Kidney (tissue), 14 donors: Measurements from ENCODE around the gene CELF4. TPM values are rescaled to one million over a fixed set of nuclear protein-coding genes. Genes with fewer than 3 reads are reported as not detected.

Experiments
- DNase-seq, 5 donors: peaks; one replicate each; pipeline ENCODE4 v3.0.0-alpha.2; 2013 to 2020
- FAIRE-seq: peaks from 2 replicates; lab custom pipeline; 2012; peaks lifted over from hg19 to GRCh38; lab: Jason Lieb, UNC
- H3K27ac ChIP-seq, 2 donors: one replicate each; pipeline ENCODE4 v1.7.0; 2013; ENCODE audit warnings: low read depth in 2 of 2, low read length in 2 of 2, inconsistent platforms in 1 of 2
- H3K27me3 ChIP-seq: one replicate; pipeline ENCODE4 v1.7.1; 2013; ENCODE audit warnings: low read length, inconsistent platforms; ENCODE audit not compliant: control insufficient read depth, insufficient read depth
- H3K36me3 ChIP-seq, 3 donors: one replicate each; pipeline versions ENCODE4 v1.7.0 to v1.7.1; 2013; ENCODE audit warnings: low read length in 3 of 3, control low read depth in 1 of 3, inconsistent platforms in 1 of 3; ENCODE audit not compliant: insufficient read depth in 3 of 3, control insufficient read depth in 2 of 3
- H3K4me1 ChIP-seq, 3 donors: one replicate each; pipeline versions ENCODE4 v1.7.0 to v1.7.1; 2013; ENCODE audit warnings: low read length in 3 of 3, inconsistent platforms in 1 of 3, low read depth in 1 of 3; ENCODE audit not compliant: control insufficient read depth in 2 of 3, insufficient read depth in 2 of 3
- H3K4me3 ChIP-seq, 3 donors: one replicate each; pipeline versions ENCODE4 v1.7.0 to v1.8.1; 2013; ENCODE audit warnings: low read length in 3 of 3, control low read depth in 1 of 3, inconsistent platforms in 1 of 3
- H3K9ac ChIP-seq, 3 donors: one replicate each; pipeline versions ENCODE4 v1.7.0 to v1.7.1; 2013; ENCODE audit warnings: low read length in 3 of 3, control low read depth in 1 of 3, inconsistent platforms in 1 of 3
- H3K9me3 ChIP-seq, 3 donors: one replicate each; pipeline versions ENCODE4 v1.7.0 to v1.7.1; 2013; ENCODE audit warnings: low read length in 3 of 3, control low read depth in 1 of 3, inconsistent platforms in 1 of 3; ENCODE audit not compliant: control insufficient read depth in 2 of 3, insufficient read depth in 1 of 3
- intact Hi-C: fragments of 100-400 bp; cut with DNase I; formaldehyde crosslinking; loops from one replicate; pipeline ENCODE4 v1.11.1; 2022
- polyA plus RNA-seq: library from polyadenylated mRNA; stranded (reverse); fragments of 350-450 nt; fragmentation: Illumina TruSeq; extraction: RNeasy Lipid Tissue Mini Kit (QIAGEN cat#74804); gene quantifications from one replicate; pipeline ENCODE4 v1.2.3, GENCODE V29; 2014; ENCODE audit warnings: low read depth, low replicate concordance; ENCODE audit not compliant: insufficient read depth
- total RNA-seq: library from RNA; stranded (reverse); fragmentation: NEBNext Ultra II Directional; extraction: Animal tissue kit (Norgen Biotek cat#: 25700); gene quantifications from one replicate; pipeline ENCODE4 v1.2.1, GENCODE V29; 2021
- TF ChIP-seq, protein P1 (sequence below): IDR thresholded peaks from 3 replicates; pipeline ENCODE4 v1.5.1; 2012; ENCODE audit warnings: mild to moderate bottlenecking, moderate library complexity, borderline replicate concordance; ENCODE audit not compliant: insufficient read depth; ENCODE audit errors: extremely low read depth
- donor health status: control.
- donor health status: control.
- donor health status: control.
- donor health status: control.
- donor health status: control.
- donor health status: DM: yes; HTN: yes; CAD: no.
- donor health status: Normal renal cell carcinoma (clear cell type).

Gene CELF4
- total and polyA plus RNA-seq, 2 donors from 2014 or later, result 0.85 to 1.5 TPM

DNA sequence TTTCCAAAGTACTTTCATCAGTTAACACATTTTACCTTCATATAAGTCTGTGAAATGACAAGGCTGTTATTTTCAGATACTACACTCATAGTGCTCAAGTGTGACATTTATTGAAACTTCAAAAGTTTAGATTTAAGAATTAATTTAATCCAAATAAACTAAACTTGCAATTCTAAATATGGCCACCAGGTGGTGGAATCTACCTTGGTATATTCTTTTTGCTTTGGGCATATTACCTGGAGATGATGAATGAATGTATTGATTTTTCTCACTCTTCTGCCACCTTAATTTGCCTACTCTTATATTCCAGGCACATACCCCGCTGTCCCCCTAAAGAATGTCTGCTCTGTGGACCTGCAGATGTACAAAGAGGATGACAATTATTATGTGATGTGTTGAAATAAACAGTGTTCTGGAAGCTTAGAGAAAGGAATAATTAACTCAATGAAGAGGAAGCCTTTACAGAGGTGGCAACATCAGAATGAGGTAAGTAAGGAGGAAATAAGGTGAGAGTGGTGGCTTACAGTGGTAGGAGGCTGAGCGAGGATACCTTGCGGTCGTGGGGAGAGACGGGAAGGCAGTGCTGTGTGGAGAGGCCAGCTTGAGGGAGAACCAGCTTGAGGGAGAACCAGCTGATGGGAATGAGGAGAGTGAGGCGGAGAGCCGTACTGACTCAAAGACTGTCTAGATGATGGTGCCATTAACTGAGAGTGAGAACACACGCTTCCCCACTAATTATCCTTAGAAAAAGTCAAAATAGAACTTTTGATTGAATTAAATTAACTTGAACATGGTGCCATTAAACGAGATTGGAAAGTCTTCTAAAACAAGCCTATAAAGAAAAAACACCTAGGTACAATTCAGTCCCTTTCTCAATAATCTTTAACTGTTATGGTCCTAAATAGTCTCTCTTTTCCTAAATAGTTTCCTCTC, 179.5 kb downstream of the CELF4 start:
- peak in 2 of 5 donors; percentile 39 to 41 for DNase-seq
- TF ChIP-seq, protein P1, sequence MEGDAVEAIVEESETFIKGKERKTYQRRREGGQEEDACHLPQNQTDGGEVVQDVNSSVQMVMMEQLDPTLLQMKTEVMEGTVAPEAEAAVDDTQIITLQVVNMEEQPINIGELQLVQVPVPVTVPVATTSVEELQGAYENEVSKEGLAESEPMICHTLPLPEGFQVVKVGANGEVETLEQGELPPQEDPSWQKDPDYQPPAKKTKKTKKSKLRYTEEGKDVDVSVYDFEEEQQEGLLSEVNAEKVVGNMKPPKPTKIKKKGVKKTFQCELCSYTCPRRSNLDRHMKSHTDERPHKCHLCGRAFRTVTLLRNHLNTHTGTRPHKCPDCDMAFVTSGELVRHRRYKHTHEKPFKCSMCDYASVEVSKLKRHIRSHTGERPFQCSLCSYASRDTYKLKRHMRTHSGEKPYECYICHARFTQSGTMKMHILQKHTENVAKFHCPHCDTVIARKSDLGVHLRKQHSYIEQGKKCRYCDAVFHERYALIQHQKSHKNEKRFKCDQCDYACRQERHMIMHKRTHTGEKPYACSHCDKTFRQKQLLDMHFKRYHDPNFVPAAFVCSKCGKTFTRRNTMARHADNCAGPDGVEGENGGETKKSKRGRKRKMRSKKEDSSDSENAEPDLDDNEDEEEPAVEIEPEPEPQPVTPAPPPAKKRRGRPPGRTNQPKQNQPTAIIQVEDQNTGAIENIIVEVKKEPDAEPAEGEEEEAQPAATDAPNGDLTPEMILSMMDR, result peak; percentile 62
- H3K9me3 ChIP-seq, result peaks cover 0 to 11% (median 0%) of the 10 kb centered on the region in 3 donors
- peak; percentile 90 for FAIRE-seq
- no peaks in the 10 kb centered on the region for H3K27me3 ChIP-seq
- H3K4me1 ChIP-seq, result no peaks in the 10 kb centered on the region
- H3K36me3 ChIP-seq, result no peaks in the 10 kb centered on the region
- intact Hi-C loops, result loop anchor here (2.0 kb wide), 1 partner anchor 151 kb away; no protein-coding TSS in a partner anchor
- H3K4me3 ChIP-seq, result no peak overlapping the region
- H3K9ac ChIP-seq, result no peak overlapping the region
- no peak overlapping the region for H3K27ac ChIP-seq

DNA sequence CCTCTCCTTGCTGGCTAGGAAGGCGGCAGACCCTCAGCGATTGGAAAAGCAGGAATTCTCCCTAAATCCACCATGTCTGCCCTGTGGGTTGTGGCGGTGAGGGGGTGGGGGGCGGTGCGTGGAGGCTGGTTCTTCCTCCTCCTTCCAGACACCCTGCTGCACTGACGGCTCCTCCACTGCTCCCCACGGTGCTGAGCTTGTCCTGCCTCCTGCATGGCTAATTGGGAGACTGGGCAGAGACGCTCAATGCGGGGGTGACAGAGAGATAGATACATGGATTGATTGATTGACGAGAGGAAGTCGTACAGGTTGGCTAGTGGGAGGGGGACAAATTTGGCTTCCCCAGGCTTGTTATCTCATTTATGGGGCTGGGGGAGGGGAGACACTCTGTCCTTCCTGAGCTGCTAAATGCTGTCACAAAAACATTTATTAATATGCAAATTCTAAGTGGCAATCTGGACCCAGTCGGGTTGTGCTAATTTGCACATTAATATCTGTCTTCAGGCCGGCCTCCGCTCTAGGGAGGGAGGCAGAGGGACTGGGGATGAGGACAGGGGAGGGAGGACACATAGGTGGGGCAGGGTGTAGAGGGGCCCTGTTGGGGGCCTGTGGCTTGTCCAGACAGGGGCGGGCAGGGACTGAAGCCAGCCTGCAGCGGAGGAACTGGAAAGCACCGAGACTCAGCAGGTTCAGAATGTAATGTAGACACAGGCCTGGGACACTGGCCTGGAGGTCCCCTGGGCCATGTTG, 181.6 kb downstream of the CELF4 start:
- FAIRE-seq, result no peak
- TF ChIP-seq, protein P1, result no peak
- Histone ChIP-seq H3K27ac (no peak overlapping the region), H3K9me3 (peaks cover 0 to 3% (median 0%) of the 10 kb centered on the region in 3 donors), H3K36me3 (no peaks in the 10 kb centered on the region), H3K4me1 (no peaks in the 10 kb centered on the region), H3K9ac (no peak overlapping the region), H3K27me3 (no peaks in the 10 kb centered on the region), H3K4me3 (no peak overlapping the region)
- intact Hi-C loops, result no loop called here
- no peak for DNase-seq

DNA sequence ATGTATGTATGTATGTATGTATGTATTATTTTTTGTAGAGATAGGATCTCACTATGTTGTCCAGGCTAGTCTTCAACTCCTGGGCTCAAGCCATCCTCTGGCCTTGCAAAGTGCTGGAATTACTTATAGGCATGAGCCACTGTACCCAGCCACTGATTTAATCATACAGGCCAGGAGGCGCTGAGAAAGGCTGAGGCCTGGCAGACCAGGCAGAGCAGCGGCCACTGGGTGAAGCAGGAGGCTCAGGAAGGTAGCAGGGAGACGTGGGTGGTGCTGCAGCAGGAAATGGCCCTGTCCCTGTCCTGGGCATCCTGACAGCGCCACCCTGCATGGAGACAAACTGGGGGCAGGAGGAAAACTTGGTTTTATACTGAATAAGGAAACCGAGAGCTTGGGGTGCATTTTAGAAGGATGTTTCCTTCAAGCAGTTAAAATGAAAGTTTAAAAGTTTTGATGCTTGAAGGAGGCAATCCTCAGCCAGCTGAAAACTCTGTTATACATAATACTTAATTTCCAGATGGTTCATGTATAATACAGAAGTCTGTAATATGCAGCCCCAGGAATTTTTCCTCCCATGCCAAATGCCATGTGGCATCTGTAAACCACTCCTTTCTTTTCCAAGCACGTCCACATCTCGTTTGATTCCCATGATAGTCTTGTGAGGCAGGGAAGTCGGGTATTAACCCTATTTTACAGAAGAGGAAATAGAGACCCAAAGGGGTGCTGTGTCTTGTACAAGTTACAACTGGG, 182.4 kb downstream of the CELF4 start:
- Histone ChIP-seq H3K9ac (no peak overlapping the region), H3K27ac (no peak overlapping the region), H3K9me3 (no peaks in the 10 kb centered on the region), H3K27me3 (no peaks in the 10 kb centered on the region), H3K4me1 (no peaks in the 10 kb centered on the region), H3K36me3 (no peaks in the 10 kb centered on the region), H3K4me3 (no peak overlapping the region)
- no peak for FAIRE-seq
- intact Hi-C loops, result no loop called here
- TF ChIP-seq, protein P1, result no peak
- peak in 1 of 5 donors; percentile 36 for DNase-seq
